PFSK-1 (cell line): ENCODE measurements around the gene RTL5.

Experiments
- FOXP2 ChIP-seq: optimal IDR thresholded peaks from 2 replicates; pipeline ENCODE3; 2011; ENCODE audit warnings: borderline replicate concordance, control low read depth, inconsistent platforms; ENCODE audit not compliant: insufficient read depth; ENCODE audit errors: extremely low read length, extremely low read depth
- POLR2AphosphoS5 ChIP-seq: IDR thresholded peaks from 2 replicates; pipeline ENCODE4 v1.6.1; 2012; ENCODE audit warnings: low read depth, mild to moderate bottlenecking, control low read depth, low read length, moderate library complexity
- SIN3A ChIP-seq: IDR thresholded peaks from 2 replicates; pipeline ENCODE4 v1.6.1; 2012; ENCODE audit warnings: mild to moderate bottlenecking, low read length, moderate library complexity, borderline replicate concordance; ENCODE audit not compliant: insufficient read depth
- TAF1 ChIP-seq: IDR thresholded peaks from 2 replicates; pipeline ENCODE4 v1.6.1; 2012; ENCODE audit warnings: low read length, control low read depth, borderline replicate concordance; ENCODE audit not compliant: insufficient read depth
- TF ChIP-seq, protein P1 (sequence below), 2 experiments: IDR thresholded peaks; 2 replicates each; pipeline versions ENCODE4 v1.6.1 to v1.8.0; 2011 to 2012; ENCODE audit warnings: low read depth in 2 of 2, low read length in 2 of 2, control low read depth in 1 of 2, inconsistent platforms in 1 of 2, mild to moderate bottlenecking in 1 of 2, moderate library complexity in 1 of 2; ENCODE audit not compliant: insufficient read depth in 1 of 2

DNA sequence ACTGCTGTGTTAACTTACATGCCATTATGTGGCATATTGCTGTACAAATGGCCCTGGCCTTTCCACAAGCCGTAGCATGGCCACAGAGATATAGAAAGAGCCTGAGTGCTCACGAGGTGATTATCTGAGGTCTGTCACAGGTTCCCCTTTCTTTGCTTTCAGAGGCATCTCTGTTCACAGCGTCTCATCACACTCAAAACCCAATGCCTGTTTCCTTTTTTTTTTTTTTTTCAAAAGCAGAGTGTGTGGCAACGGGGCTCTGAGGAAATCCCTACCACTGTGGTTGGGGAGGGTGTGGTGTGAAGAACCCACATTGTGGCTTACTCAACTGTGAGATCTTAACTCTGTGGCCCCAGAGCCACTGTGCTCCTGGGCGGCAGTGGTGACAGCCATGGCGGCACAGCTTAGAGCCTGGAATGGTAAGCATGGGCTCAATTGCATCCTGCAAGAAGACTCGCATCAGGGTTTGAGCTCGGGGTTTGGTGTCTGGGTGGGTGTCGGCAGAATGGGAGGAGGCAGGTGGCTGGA lies 30.8 kb downstream of the RTL5 start:
- TF ChIP-seq, protein P1, sequence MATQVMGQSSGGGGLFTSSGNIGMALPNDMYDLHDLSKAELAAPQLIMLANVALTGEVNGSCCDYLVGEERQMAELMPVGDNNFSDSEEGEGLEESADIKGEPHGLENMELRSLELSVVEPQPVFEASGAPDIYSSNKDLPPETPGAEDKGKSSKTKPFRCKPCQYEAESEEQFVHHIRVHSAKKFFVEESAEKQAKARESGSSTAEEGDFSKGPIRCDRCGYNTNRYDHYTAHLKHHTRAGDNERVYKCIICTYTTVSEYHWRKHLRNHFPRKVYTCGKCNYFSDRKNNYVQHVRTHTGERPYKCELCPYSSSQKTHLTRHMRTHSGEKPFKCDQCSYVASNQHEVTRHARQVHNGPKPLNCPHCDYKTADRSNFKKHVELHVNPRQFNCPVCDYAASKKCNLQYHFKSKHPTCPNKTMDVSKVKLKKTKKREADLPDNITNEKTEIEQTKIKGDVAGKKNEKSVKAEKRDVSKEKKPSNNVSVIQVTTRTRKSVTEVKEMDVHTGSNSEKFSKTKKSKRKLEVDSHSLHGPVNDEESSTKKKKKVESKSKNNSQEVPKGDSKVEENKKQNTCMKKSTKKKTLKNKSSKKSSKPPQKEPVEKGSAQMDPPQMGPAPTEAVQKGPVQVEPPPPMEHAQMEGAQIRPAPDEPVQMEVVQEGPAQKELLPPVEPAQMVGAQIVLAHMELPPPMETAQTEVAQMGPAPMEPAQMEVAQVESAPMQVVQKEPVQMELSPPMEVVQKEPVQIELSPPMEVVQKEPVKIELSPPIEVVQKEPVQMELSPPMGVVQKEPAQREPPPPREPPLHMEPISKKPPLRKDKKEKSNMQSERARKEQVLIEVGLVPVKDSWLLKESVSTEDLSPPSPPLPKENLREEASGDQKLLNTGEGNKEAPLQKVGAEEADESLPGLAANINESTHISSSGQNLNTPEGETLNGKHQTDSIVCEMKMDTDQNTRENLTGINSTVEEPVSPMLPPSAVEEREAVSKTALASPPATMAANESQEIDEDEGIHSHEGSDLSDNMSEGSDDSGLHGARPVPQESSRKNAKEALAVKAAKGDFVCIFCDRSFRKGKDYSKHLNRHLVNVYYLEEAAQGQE (IDR thresholded peaks at IDR 0.05; ENCODE audit: insufficient read depth in 1 of 2, low read depth in 2 of 2, low read length in 2 of 2) = no peak
- TF ChIP-seq POLR2AphosphoS5 (no peak), TAF1 (no peak), FOXP2 (no peak), SIN3A (no peak)
